Loucy (cell line): ENCODE data around the gene CMKLR1.

Source experiments
- H2AFZ ChIP-seq: fragments of 200-600 bp; sonication (generic); 2 replicates; pipeline ENCODE4 v1.6.0; 2016; ENCODE audit warnings: antibody characterized with exemption, mild to moderate bottlenecking, low read length, moderate library complexity
- H3F3A ChIP-seq: fragments of 200-600 bp; 2 replicates; pipeline ENCODE4 v1.6.0; 2016; ENCODE audit warnings: antibody characterized with exemption, low read depth, mild to moderate bottlenecking
- H3K27me3 ChIP-seq: fragments of 200-600 bp; sonication (generic); 2 replicates; pipeline ENCODE4 v1.6.1; 2014; ENCODE audit warnings: low read length, mild to moderate bottlenecking; ENCODE audit not compliant: insufficient read depth, poor library complexity, severe bottlenecking
- H3K36me3 ChIP-seq: fragments of 200-600 bp; sonication (generic); 2 replicates; pipeline ENCODE4 v1.6.1; 2016; ENCODE audit warnings: low read length; ENCODE audit not compliant: insufficient read depth
- H3K4me1 ChIP-seq: fragments of 200-600 bp; sonication (generic); 2 replicates; pipeline ENCODE4 v1.5.1; 2014; ENCODE audit warnings: low read length, mild to moderate bottlenecking; ENCODE audit not compliant: insufficient read depth, poor library complexity, severe bottlenecking
- H3K4me2 ChIP-seq: fragments of 200-600 bp; sonication (generic); 2 replicates; pipeline ENCODE4 v1.6.0; 2014; ENCODE audit warnings: antibody characterized with exemption, low read length, low read depth, mild to moderate bottlenecking; ENCODE audit not compliant: poor library complexity, severe bottlenecking
- H3K4me3 ChIP-seq: fragments of 200-600 bp; sonication (generic); 2 replicates; pipeline ENCODE4 v1.5.1; 2014; ENCODE audit warnings: low read length, mild to moderate bottlenecking, mixed read lengths; ENCODE audit not compliant: poor library complexity, severe bottlenecking
- H3K79me2 ChIP-seq: fragments of 200-600 bp; sonication (generic); 2 replicates; pipeline ENCODE4 v1.6.1; 2014; ENCODE audit warnings: low read length; ENCODE audit not compliant: insufficient read depth
- H3K9ac ChIP-seq: fragments of 200-600 bp; sonication (generic); 2 replicates; pipeline ENCODE4 v1.6.0; 2014; ENCODE audit warnings: mild to moderate bottlenecking, low read depth, low read length, moderate library complexity; ENCODE audit not compliant: poor library complexity, severe bottlenecking
- H3K9me2 ChIP-seq: fragments of 200-600 bp; sonication (generic); replicated peaks from 2 replicates; pipeline ENCODE4 v1.6.1; 2016; ENCODE audit warnings: low read depth, low read length, mixed read lengths
- H3K9me3 ChIP-seq: fragments of 200-600 bp; sonication (generic); 2 replicates; pipeline ENCODE4 v1.6.1; 2014; ENCODE audit warnings: mild to moderate bottlenecking, antibody characterized with exemption, low read length, low read depth; ENCODE audit not compliant: insufficient read depth
- H4K20me1 ChIP-seq: fragments of 200-600 bp; sonication (generic); 2 replicates; pipeline ENCODE4 v1.6.0; 2014; ENCODE audit warnings: antibody characterized with exemption, low read length, mild to moderate bottlenecking; ENCODE audit not compliant: insufficient read depth, poor library complexity, severe bottlenecking
- CTCF ChIP-seq: fragments of 200-600 bp; sonication (generic); conservative IDR thresholded peaks from 2 replicates; pipeline ENCODE4 v1.5.1; 2014; ENCODE audit warnings: mild to moderate bottlenecking, antibody characterized with exemption, low read length
- EZH2phosphoT487 ChIP-seq: fragments of 200-600 bp; IDR thresholded peaks from 2 replicates; pipeline ENCODE4 v1.6.1; 2018; ENCODE audit warnings: antibody characterized with exemption, mild to moderate bottlenecking, moderate library complexity, borderline replicate concordance

Gene CMKLR1

DNA sequence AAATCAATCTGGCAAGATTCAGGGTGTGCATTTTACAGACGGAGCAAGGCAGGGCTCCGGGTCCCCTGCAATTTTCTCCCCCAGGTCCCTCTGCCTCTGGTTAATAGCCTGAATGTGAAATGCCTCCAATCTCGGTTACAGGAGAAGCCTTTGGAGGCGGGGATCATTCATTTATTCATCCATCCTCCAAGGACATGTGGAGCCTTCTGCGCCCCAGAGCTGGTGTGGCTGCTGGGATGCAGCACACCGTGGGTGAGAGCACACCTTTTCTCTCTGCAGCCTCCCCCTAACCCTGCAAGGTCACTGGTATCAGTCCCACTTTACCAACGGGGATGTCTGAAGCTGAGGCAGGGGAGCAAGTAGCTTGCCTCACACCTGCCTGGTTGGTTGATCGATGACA, 35.4 kb downstream of the CMKLR1 start:
- H3K27me3 ChIP-seq = no peaks in the 10 kb centered on the region
- H3K4me2 ChIP-seq = no peak overlapping the region
- H3F3A ChIP-seq = no peaks in the 10 kb centered on the region
- no peaks in the 10 kb centered on the region for H4K20me1 ChIP-seq
- no peak overlapping the region for H3K9ac ChIP-seq
- no peaks in the 10 kb centered on the region for H3K9me3 ChIP-seq
- H3K79me2 ChIP-seq = no peaks in the 10 kb centered on the region
- H2AFZ ChIP-seq = 0 out of 2 replicates have a peak overlapping the region, but pooled peaks have one; percentile 4
- TF ChIP-seq CTCF (no peak), EZH2phosphoT487 (no peak)
- H3K4me1 ChIP-seq = peaks cover 27% of the 10 kb centered on the region
- no peaks in the 10 kb centered on the region for H3K9me2 ChIP-seq
- H3K36me3 ChIP-seq = no peaks in the 10 kb centered on the region
- no peak overlapping the region for H3K4me3 ChIP-seq

DNA sequence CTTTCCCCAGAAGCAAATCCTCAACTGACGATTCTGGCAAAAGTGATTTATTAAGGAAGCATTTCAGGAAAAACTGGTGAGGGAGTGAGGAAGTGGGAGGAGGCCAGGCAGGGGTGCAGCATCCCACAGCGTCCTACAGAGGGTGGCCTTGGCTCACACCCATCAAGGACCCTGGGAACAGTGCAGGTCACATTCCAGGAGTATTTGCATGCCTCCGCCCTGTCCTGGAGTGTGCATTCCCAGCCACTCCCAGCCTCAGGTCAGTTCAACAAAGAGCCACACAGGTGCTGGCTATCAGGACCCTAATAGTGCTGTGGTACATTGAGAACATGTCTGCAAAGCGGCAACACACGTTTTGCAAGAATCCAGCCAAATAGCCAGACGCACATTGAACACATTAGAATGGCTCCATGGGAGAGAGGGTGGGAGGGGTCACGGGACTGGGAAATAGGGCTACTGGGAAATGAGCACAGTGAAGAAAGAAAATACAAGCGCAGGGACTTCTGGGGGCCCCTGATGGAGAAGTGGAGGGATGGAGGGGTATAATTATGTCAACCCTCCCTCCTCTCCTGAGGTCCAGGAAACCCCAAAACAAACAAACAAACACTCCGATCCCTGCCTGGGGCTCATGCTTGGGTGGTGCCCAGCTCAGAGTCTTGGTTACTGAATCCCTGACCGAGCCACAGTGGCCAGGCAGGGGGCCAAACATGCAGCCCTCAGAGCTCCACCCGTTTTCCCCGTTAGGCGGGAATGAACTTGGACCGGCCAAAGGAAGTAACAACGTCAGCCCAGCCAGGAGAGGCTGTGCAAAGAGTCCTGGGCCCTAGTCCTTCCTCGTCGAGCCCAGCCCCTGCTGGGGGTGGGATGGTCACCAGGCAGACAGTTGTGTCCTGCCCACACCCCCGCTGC, 36.5 kb downstream of the CMKLR1 start:
- Histone ChIP-seq H3K79me2 (no peaks in the 10 kb centered on the region), H3K27me3 (no peaks in the 10 kb centered on the region), H3K4me1 (peaks cover 23% of the 10 kb centered on the region), H3K9me3 (no peaks in the 10 kb centered on the region), H3K4me3 (no peak overlapping the region), H3K4me2 (no peak overlapping the region), H3K36me3 (no peaks in the 10 kb centered on the region), H3F3A (no peaks in the 10 kb centered on the region), H3K9me2 (no peaks in the 10 kb centered on the region), H3K9ac (no peak overlapping the region), H2AFZ (no peak overlapping the region), H4K20me1 (no peaks in the 10 kb centered on the region)
- TF ChIP-seq EZH2phosphoT487 = no peak
- TF ChIP-seq CTCF = no peak

GRCh38 chr12:108302016-108302402, 37.1 kb downstream of the CMKLR1 start:
- H3K4me1 ChIP-seq = peaks cover 17% of the 10 kb centered on the region
- TF ChIP-seq EZH2phosphoT487 (no peak), CTCF (no peak)
- no peaks in the 10 kb centered on the region for H3K9me3 ChIP-seq

More at GRCh38 chr12:108302016-108302402, 37.1 kb downstream of the CMKLR1 start:
- no peaks in the 10 kb centered on the region for H3F3A ChIP-seq
- H3K9me2 ChIP-seq = no peaks in the 10 kb centered on the region
- no peaks in the 10 kb centered on the region for H4K20me1 ChIP-seq
- H3K4me3 ChIP-seq = no peak overlapping the region
- H3K36me3 ChIP-seq = no peaks in the 10 kb centered on the region
- no peak overlapping the region for H3K4me2 ChIP-seq
- no peaks in the 10 kb centered on the region for H3K79me2 ChIP-seq
- H3K9ac ChIP-seq = no peak overlapping the region
- H3K27me3 ChIP-seq = no peaks in the 10 kb centered on the region
- H2AFZ ChIP-seq = no peak overlapping the region
